OCI-LY3 (cell line): ENCODE measurements around the gene AXIN1.
A peak's percentile ranks its signal among the peaks of the same experiment; 100 is the strongest.

Source experiments
- H2AFZ ChIP-seq: fragments of 200-600, 300-600 bp; shearing (Covaris generic); 2 replicates; pipeline ENCODE4 v1.6.0; 2014; ENCODE audit warnings: antibody characterized with exemption, low read depth, low read length
- H3K27ac ChIP-seq: fragments of 200-600, 300-600 bp; sonication (generic); 2 replicates; pipeline ENCODE4 v1.5.1; 2014; ENCODE audit warnings: mild to moderate bottlenecking, low read length, moderate library complexity, mixed read lengths
- H3K27me3 ChIP-seq: fragments of 200-600, 300-600 bp; sonication (generic); 2 replicates; pipeline ENCODE4 v1.6.1; 2014; ENCODE audit warnings: low read depth, low read length, mixed read lengths
- H3K36me3 ChIP-seq: fragments of 200-600, 300-600 bp; sonication (generic); replicated peaks from 2 replicates; pipeline ENCODE3; 2014; ENCODE audit warnings: low read depth, low read length, mixed read lengths
- H3K4me1 ChIP-seq: fragments of 300-600, 200-600 bp; sonication (generic); 2 replicates; pipeline ENCODE4 v1.6.1; 2014; ENCODE audit warnings: low read length, mixed read lengths
- H3K4me2 ChIP-seq: fragments of 200-600, 300-600 bp; sonication (generic); 2 replicates; pipeline ENCODE4 v1.6.1; 2014; ENCODE audit warnings: low read length, mixed read lengths
- H3K4me3 ChIP-seq: fragments of 300-600, 200-600 bp; sonication (generic); 2 replicates; pipeline ENCODE4 v1.5.1; 2014; ENCODE audit warnings: antibody characterized with exemption, mild to moderate bottlenecking, low read length, moderate library complexity
- H3K79me2 ChIP-seq: fragments of 300-600, 200-600 bp; shearing (Covaris generic); 2 replicates; pipeline ENCODE4 v1.6.1; 2014; ENCODE audit warnings: mild to moderate bottlenecking, low read length, mixed read lengths
- H3K9ac ChIP-seq: fragments of 300-600, 200-600 bp; shearing (Covaris generic); 2 replicates; pipeline ENCODE4 v1.6.0; 2014; ENCODE audit warnings: mild to moderate bottlenecking, low read length, moderate library complexity
- H3K9me3 ChIP-seq: fragments of 200-600, 300-600 bp; shearing (Covaris generic); 2 replicates; pipeline ENCODE4 v1.6.1; 2014; ENCODE audit warnings: low read length, mixed read lengths; ENCODE audit not compliant: insufficient read depth
- H4K20me1 ChIP-seq: fragments of 200-600, 300-600 bp; sonication (generic); 2 replicates; pipeline ENCODE4 v1.6.1; 2016; ENCODE audit warnings: low read length, mixed read lengths; ENCODE audit not compliant: insufficient read depth
- CTCF ChIP-seq: fragments of 200-600, 300-600 bp; sonication (generic); IDR thresholded peaks from 2 replicates; pipeline ENCODE4 v1.5.1; 2014; ENCODE audit warnings: antibody characterized with exemption, low read length, low read depth
- EZH2phosphoT487 ChIP-seq: fragments of 200-600 bp; shearing (Covaris generic); IDR thresholded peaks from 2 replicates; pipeline ENCODE4 v1.6.1; 2018; ENCODE audit warnings: antibody characterized with exemption, mixed run types, low read depth

Gene AXIN1

DNA sequence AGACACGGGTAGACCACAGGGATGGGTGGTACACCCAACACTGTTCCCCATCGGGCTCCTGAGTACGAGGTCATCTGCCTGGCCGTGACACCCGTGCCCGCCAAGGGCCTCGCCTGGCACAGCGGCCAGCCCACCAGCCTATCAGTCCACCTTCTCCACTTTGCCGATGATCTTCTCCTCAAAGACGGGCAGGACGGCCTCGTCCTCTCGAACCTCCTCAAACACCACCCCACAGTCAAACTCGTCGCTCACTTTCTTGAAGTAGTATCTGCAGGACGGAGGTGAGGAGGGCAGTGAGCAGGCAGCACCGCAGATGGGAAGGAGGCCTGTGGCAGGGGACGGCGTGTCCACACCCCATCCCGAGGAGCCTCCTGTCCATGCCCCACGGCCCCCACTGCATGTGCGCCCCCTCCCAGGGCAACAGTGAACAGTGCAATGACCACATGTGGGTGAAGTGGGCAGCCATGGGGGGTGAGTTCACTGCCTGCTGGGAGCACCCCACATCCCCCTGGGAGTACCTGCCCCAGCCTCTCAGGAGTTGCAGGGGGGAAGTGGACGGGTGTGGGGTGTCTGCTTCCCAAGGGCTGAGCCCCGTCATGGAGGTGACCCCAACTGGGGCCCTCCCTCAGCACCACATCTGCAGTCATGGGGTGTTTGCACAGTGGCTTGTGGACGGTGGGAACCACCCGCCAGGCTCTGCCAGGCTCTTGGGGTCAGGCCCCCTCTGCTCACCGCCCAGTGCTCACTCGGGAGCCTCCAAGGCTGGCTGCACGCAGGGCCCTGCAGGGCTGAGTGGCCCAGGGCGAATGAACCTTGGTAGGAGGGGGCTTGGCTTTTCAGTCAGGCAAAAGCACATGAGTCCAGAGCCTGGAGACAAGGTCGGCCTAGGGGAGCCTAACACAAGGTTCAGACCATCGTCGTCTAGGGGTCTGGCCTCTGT is 64.3 kb downstream of the AXIN1 start:
- Histone ChIP-seq H4K20me1 (no peaks in the 10 kb centered on the region), H3K4me1 (peaks cover 6% of the 10 kb centered on the region), H3K36me3 (peaks cover 26% of the 10 kb centered on the region), H3K4me3 (no peak overlapping the region), H2AFZ (no peak overlapping the region), H3K27ac (no peak overlapping the region), H3K4me2 (no peak overlapping the region), H3K9ac (no peak overlapping the region), H3K9me3 (no peaks in the 10 kb centered on the region), H3K79me2 (peaks cover 19% of the 10 kb centered on the region), H3K27me3 (no peaks in the 10 kb centered on the region)
- TF ChIP-seq EZH2phosphoT487 = no peak
- TF ChIP-seq CTCF = no peak

DNA sequence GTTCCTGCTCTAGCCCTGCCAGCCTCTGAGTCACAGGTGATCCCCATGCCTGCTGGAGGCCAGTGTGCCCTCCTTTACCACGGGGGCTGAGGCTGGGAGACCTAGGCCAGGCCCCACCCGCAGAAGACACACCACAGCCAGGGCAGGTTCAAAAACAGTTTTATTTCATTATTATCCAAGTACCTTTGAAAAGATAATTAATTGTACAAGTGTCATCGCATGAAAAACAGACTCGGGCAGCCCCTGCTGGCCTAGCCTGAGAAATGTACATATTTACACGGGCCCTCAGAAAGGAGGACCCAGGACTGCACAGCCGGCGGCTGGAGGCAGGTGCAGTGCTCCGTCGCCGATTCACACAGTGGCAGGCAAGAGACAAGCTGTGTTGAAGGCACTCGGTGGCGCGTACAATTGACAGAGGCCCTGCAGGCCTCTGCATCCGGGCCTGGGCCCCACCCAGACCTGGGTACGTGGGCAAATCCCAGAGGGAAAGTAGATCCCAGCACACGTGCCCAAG is 65.2 kb downstream of the AXIN1 start:
- Histone ChIP-seq H3K79me2 (peaks cover 26% of the 10 kb centered on the region), H3K4me2 (no peak overlapping the region), H3K27me3 (no peaks in the 10 kb centered on the region), H3K27ac (no peak overlapping the region), H3K4me3 (no peak overlapping the region), H4K20me1 (no peaks in the 10 kb centered on the region), H3K9me3 (no peaks in the 10 kb centered on the region), H3K36me3 (peaks cover 26% of the 10 kb centered on the region), H3K4me1 (peaks cover 6% of the 10 kb centered on the region), H2AFZ (no peak overlapping the region), H3K9ac (no peak overlapping the region)
- TF ChIP-seq CTCF (peak; percentile 31), EZH2phosphoT487 (no peak)

GRCh38 chr16:286491-287297 is 65.8 kb downstream of the AXIN1 start:
- H3K9me3 ChIP-seq = no peaks in the 10 kb centered on the region
- peaks cover 26% of the 10 kb centered on the region for H3K36me3 ChIP-seq
- H3K27me3 ChIP-seq = no peaks in the 10 kb centered on the region
- peaks cover 6% of the 10 kb centered on the region for H3K4me1 ChIP-seq
- no peak overlapping the region for H3K4me2 ChIP-seq
- no peak overlapping the region for H2AFZ ChIP-seq
- no peaks in the 10 kb centered on the region for H4K20me1 ChIP-seq
- H3K27ac ChIP-seq = no peak overlapping the region
- no peak overlapping the region for H3K4me3 ChIP-seq
- H3K9ac ChIP-seq = no peak overlapping the region
- peaks cover 26% of the 10 kb centered on the region for H3K79me2 ChIP-seq
- TF ChIP-seq CTCF = no peak
- TF ChIP-seq EZH2phosphoT487 = no peak
